ENCODE measurements around the gene DGCR8. TPM values are rescaled to one million over a fixed set of nuclear protein-coding genes. Genes with fewer than 3 reads are reported as not detected.

DGCR8 gene
- total and polyA plus RNA-seq, 2 experiments from 2014 or later, result 14.0 to 28.7 TPM

DNA sequence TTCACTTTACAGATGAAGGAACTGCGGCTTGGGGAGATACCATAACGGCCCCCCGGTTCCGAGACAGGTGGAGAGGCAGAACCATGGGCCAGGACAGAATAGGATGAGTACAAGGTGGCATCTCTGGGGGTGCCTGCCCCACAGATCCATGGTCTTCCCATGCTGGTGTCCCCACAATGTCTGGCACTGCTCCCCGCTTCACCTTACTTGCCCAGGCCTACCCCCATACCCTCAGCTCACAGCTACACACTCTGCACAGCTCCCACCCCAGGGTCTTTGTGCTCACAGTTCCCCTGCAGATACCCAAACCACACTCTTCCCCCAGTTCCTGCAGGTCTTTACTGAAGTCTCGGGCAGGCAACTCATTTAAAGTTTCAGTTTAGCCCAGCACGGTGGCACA, 11.4 kb upstream of the DGCR8 start:
- in situ Hi-C loops (cut with MboI), result no loop called here
- 96% methylated on average over 7 of the region's 7 CpGs for WGBS, 2 experiments (ENCODE audit: low coverage in 1 of 2, low lambda C conversion rate in 2 of 2, missing lambda C conversion rate in 2 of 2)
- no peaks in the 10 kb centered on the region for H3K27me3 ChIP-seq (replicated peaks; ENCODE audit: insufficient read depth)

DNA sequence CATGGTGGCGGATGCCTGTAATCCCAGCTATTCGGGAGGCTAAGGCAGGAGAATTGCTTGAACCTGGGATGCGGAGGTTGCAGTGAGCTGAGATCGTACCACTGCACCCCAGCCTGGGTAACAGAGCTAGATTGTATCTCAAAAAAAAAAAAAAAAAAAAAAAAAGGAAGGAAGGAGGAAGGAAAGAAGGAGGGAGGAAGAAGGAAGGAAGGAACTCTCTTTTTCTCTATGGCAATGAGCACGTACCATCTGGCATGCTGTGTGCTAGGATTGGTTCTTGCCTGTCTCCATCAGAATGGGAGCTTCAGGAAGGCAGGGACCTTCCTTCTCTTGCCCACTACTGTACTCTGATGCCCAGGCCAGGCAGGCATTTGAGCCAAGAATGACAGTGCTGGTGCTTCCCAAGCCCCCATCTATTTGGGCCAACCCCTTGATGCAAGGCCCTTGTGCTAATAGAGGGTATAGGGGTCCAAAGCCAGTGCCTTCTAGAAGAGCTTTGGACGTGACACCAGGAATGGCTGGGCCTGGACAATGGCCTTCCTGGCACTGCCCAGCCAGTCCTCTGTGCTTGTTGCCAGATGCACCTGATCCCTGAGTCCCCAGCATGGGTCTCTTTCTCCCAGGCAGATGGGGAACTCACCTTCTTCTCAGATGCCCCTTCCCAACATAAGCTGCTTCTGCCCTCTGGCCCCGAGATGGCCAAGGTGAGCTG, 10.6 kb upstream of the DGCR8 start:
- no peaks in the 10 kb centered on the region for H4K20me1 ChIP-seq (ENCODE audit: insufficient read depth)
- H3K36me3 ChIP-seq (ENCODE audit: low read depth), result no peaks in the 10 kb centered on the region

More for the DNA sequence above, 11.4 kb upstream of the DGCR8 start:
- no peak for DNase-seq
- Histone ChIP-seq H3K27ac (no peak overlapping the region), H3F3A (ENCODE audit: insufficient read depth) (no peaks in the 10 kb centered on the region), H3K9ac (no peak overlapping the region), H4K20me1 (ENCODE audit: insufficient read depth) (no peaks in the 10 kb centered on the region), H3K4me2 (ENCODE audit: unreplicated experiment) (no peak overlapping the region), H3K79me2 (ENCODE audit: insufficient read depth) (no peaks in the 10 kb centered on the region), H3K36me3 (ENCODE audit: low read depth) (no peaks in the 10 kb centered on the region), H2AFZ (no peak overlapping the region), H3K9me2 (ENCODE audit: insufficient read depth) (no peaks in the 10 kb centered on the region), H3K4me1 (ENCODE audit: insufficient read depth) (no peaks in the 10 kb centered on the region), H3K4me3 (no peak overlapping the region), H3K9me3 (ENCODE audit: low read depth) (no peaks in the 10 kb centered on the region)
- no peak for TF ChIP-seq EZH2 (IDR thresholded peaks at IDR 0.05; ENCODE audit: insufficient read depth, poor library complexity, severe bottlenecking)
- TF ChIP-seq EZH2phosphoT487 (IDR thresholded peaks at IDR 0.05; ENCODE audit: insufficient read depth, low read depth), result no peak

DNA sequence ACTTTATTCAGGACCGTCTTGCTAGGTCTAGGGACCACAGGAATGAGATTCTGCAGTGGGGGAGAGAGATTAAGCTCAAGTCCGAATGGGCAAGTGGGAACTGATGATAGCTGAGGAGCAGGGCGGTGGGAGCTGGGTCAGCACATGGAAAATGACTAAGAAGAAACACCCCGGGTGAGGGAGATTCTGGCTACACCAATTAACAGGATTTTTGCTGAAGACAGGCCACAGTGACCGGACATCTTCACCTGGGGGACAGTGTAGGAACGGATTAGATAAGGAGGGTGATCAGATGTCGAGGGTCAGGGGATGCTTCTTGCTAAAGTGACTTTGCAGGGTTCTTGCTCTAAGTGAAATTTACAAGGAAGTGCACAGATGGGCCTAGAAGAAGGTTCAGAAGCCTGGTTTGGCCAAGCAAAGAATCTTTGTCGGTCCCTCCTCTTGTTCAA, 8.5 kb upstream of the DGCR8 start:
- H3K9me3 ChIP-seq (ENCODE audit: low read depth), result no peaks in the 10 kb centered on the region
- no peak overlapping the region for H3K4me3 ChIP-seq
- H2AFZ ChIP-seq, result no peak overlapping the region
- WGBS, 2 experiments (ENCODE audit: low coverage in 1 of 2, low lambda C conversion rate in 2 of 2, missing lambda C conversion rate in 2 of 2), result 83 to 87% methylated on average over 8 of the region's 8 CpGs
- in situ Hi-C loops (cut with MboI), result no loop called here
- TF ChIP-seq EZH2 (IDR thresholded peaks at IDR 0.05; ENCODE audit: insufficient read depth, poor library complexity, severe bottlenecking) (no peak), EZH2phosphoT487 (IDR thresholded peaks at IDR 0.05; ENCODE audit: insufficient read depth, low read depth) (no peak)
- H3K9ac ChIP-seq, result no peak overlapping the region
- no peaks in the 10 kb centered on the region for H3K79me2 ChIP-seq (ENCODE audit: insufficient read depth)
- H3K4me1 ChIP-seq (ENCODE audit: insufficient read depth), result no peaks in the 10 kb centered on the region
- H3F3A ChIP-seq (ENCODE audit: insufficient read depth), result no peaks in the 10 kb centered on the region
- no peaks in the 10 kb centered on the region for H4K20me1 ChIP-seq (ENCODE audit: insufficient read depth)
- no peak overlapping the region for H3K27ac ChIP-seq
- no peaks in the 10 kb centered on the region for H3K36me3 ChIP-seq (ENCODE audit: low read depth)
- DNase-seq, result no peak
- no peaks in the 10 kb centered on the region for H3K9me2 ChIP-seq (ENCODE audit: insufficient read depth)
- H3K4me2 ChIP-seq (ENCODE audit: unreplicated experiment), result no peak overlapping the region
- H3K27me3 ChIP-seq (replicated peaks; ENCODE audit: insufficient read depth), result no peaks in the 10 kb centered on the region

More for the DNA sequence above, 10.6 kb upstream of the DGCR8 start:
- no peak overlapping the region for H3K4me3 ChIP-seq
- in situ Hi-C loops (cut with MboI), result no loop called here
- no peak for DNase-seq
- H3K79me2 ChIP-seq (ENCODE audit: insufficient read depth), result no peaks in the 10 kb centered on the region
- no peak overlapping the region for H3K27ac ChIP-seq
- H3K9me3 ChIP-seq (ENCODE audit: low read depth), result no peaks in the 10 kb centered on the region
- H2AFZ ChIP-seq, result no peak overlapping the region
- TF ChIP-seq EZH2phosphoT487 (IDR thresholded peaks at IDR 0.05; ENCODE audit: insufficient read depth, low read depth) (no peak), EZH2 (IDR thresholded peaks at IDR 0.05; ENCODE audit: insufficient read depth, poor library complexity, severe bottlenecking) (no peak)
- WGBS, 2 experiments (ENCODE audit: low coverage in 1 of 2, low lambda C conversion rate in 2 of 2, missing lambda C conversion rate in 2 of 2), result 94 to 96% methylated on average over 7 of the region's 7 CpGs
- H3K27me3 ChIP-seq (replicated peaks; ENCODE audit: insufficient read depth), result no peaks in the 10 kb centered on the region
- H3K4me2 ChIP-seq (ENCODE audit: unreplicated experiment), result no peak overlapping the region
- no peaks in the 10 kb centered on the region for H3F3A ChIP-seq (ENCODE audit: insufficient read depth)
- no peak overlapping the region for H3K9ac ChIP-seq
- H3K4me1 ChIP-seq (ENCODE audit: insufficient read depth), result no peaks in the 10 kb centered on the region
- no peaks in the 10 kb centered on the region for H3K9me2 ChIP-seq (ENCODE audit: insufficient read depth)

DNA sequence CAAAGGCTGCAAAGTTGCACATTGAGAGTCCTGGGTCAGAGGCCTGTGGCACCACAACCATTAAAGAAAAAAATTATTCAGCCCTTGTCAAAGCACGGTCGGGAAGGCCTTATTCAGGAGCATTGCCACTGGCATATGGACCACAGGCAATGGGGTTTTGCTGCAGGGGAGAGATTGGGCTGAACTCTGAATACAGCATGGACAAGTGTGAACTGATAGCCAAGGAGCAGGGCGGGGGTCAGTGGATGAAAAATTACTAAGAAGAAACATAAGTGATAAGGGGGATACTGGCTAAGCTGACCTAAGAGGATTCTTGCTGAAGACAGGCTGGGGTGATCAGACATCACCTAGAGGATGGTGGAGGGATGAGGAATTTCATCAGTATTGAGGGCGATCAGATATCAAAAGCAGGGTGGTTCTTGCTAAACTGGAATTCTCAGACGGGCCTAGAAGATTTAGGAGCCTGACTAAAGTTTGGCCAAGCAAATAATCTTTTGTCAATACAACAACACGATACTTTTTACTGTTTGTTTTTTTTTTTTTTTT, 3.3 kb upstream of the DGCR8 start:
- Histone ChIP-seq H3K27me3 (replicated peaks; ENCODE audit: insufficient read depth) (no peaks in the 10 kb centered on the region), H3K4me2 (ENCODE audit: unreplicated experiment) (no peak overlapping the region), H3K36me3 (ENCODE audit: low read depth) (no peaks in the 10 kb centered on the region), H3K9ac (no peak overlapping the region), H3K4me1 (ENCODE audit: insufficient read depth) (peaks cover 5% of the 10 kb centered on the region), H2AFZ (no peak overlapping the region), H3K79me2 (ENCODE audit: insufficient read depth) (peaks cover 13% of the 10 kb centered on the region), H3K27ac (no peak overlapping the region), H3K9me2 (ENCODE audit: insufficient read depth) (no peaks in the 10 kb centered on the region), H3K4me3 (no peak overlapping the region), H3F3A (ENCODE audit: insufficient read depth) (peaks cover 13% of the 10 kb centered on the region), H4K20me1 (ENCODE audit: insufficient read depth) (no peaks in the 10 kb centered on the region), H3K9me3 (ENCODE audit: low read depth) (no peaks in the 10 kb centered on the region)
- 58 to 61% methylated on average over 6 of the region's 6 CpGs for WGBS, 2 experiments (ENCODE audit: low coverage in 1 of 2, low lambda C conversion rate in 2 of 2, missing lambda C conversion rate in 2 of 2)
- no peak for TF ChIP-seq EZH2phosphoT487 (IDR thresholded peaks at IDR 0.05; ENCODE audit: insufficient read depth, low read depth)
- TF ChIP-seq EZH2 (IDR thresholded peaks at IDR 0.05; ENCODE audit: insufficient read depth, poor library complexity, severe bottlenecking), result no peak
- in situ Hi-C loops (cut with MboI), result no loop called here
- no peak for DNase-seq

All from GM23248 (cell line).